Transverse colon (tissue), 4 donors: ENCODE measurements around the gene AKAP7. TPM values are rescaled to one million over a fixed set of nuclear protein-coding genes. Genes with fewer than 3 reads are reported as not detected.

Experiments used
- DNase-seq: peaks from one replicate; pipeline ENCODE4 v3.0.0-alpha.2; 2019
- H3K27ac ChIP-seq, 4 donors: fragments of 200-600 bp; sonication (generic); 2 replicates each; pipeline ENCODE4 v1.5.1; 2016 to 2018; ENCODE audit warnings: inconsistent platforms in 4 of 4
- H3K27me3 ChIP-seq: fragments of 200-600 bp; sonication (generic); 2 replicates; pipeline ENCODE4 v1.5.1; 2017; ENCODE audit warnings: inconsistent platforms
- H3K36me3 ChIP-seq, 4 donors: fragments of 200-600 bp; sonication (generic); 2 replicates each; pipeline ENCODE4 v1.5.1; 2017 to 2019; ENCODE audit warnings: inconsistent platforms in 4 of 4
- H3K4me1 ChIP-seq, 4 donors: fragments of 200-600 bp; sonication (generic); 2 replicates each; pipeline ENCODE4 v1.5.1; 2017 to 2020; ENCODE audit warnings: inconsistent platforms in 4 of 4
- H3K4me3 ChIP-seq, 4 donors: fragments of 200-600 bp; sonication (generic); 1 replicate in 1 of 4; 2 replicates in 3 of 4; pipeline versions ENCODE4 v1.5.1 to v1.6.1; 2017 to 2019; ENCODE audit warnings: inconsistent platforms in 4 of 4
- H3K9me3 ChIP-seq, 2 donors: fragments of 200-600 bp; sonication (generic); 2 replicates each; pipeline ENCODE4 v1.5.1; 2017 to 2019; ENCODE audit warnings: inconsistent platforms in 2 of 2
- CTCF ChIP-seq, 5 experiments: fragments of 200-600 bp in 3 of 5; fragments of 450-650 bp in 2 of 5; sonication (generic) in 3 of 5; IDR thresholded peaks; 1 replicate in 2 of 5; 2 replicates in 3 of 5; pipeline ENCODE4 v1.5.1; 2016 to 2017; ENCODE audit warnings: antibody characterized with exemption in 5 of 5, inconsistent platforms in 3 of 5, mild to moderate bottlenecking in 2 of 5, moderate library complexity in 1 of 5
- EP300 ChIP-seq: sonication (generic); formaldehyde crosslinking; IDR thresholded peaks from one replicate; pipeline ENCODE4 v1.6.1; 2017; ENCODE audit warnings: antibody characterized with exemption, low read depth
- POLR2A ChIP-seq: fragments of 450-650 bp; IDR thresholded peaks from one replicate; pipeline ENCODE4 v1.6.1; 2016; ENCODE audit warnings: antibody characterized with exemption, mild to moderate bottlenecking, moderate library complexity
- POLR2AphosphoS5 ChIP-seq, 3 donors: sonication (generic); formaldehyde crosslinking; IDR thresholded peaks; one replicate each; pipeline ENCODE4 v1.6.1; 2016; ENCODE audit warnings: antibody characterized with exemption in 3 of 3
- WGBS, 2 donors: methylation state at CpG; one replicate each; pipeline ENCODE4 v1.1.5; 2018; ENCODE audit warnings: low coverage in 1 of 2; 5-methylcytosine and 5-hydroxymethylcytosine counted together
- in situ Hi-C, 4 donors: fragments of 200-750 bp; cut with MboI; loops; one replicate each; pipeline versions ENCODE4 v1.15.0 to v1.15.1; 2017; ENCODE audit warnings: low sequenced_read_pairs in 3 of 4, low pct_ligation_motif_present in 1 of 4, low pct_unique_long_range_greater_than_20kb in 1 of 4
- intact Hi-C: fragments of 100-400 bp; cut with DNase I; formaldehyde crosslinking; loops from one replicate; pipeline ENCODE4 v1.15.1; 2023; ENCODE audit warnings: low total_unique reads
- total RNA-seq, 4 donors: library from RNA; depleted of rRNA; stranded (reverse); fragments of >200 nt; gene quantifications; one replicate each; pipeline ENCODE4 v1.1.0, GENCODE V29; 2016

AKAP7 gene
- total RNA-seq, 4 donors from 2014 or later: 4.9 to 19.1 (median 12.0) TPM

GRCh38 chr6:131231103-131231502 is 95.8 kb downstream of the AKAP7 start:
- intact Hi-C loops: no loop called here
- Histone ChIP-seq H3K4me3 (no peak overlapping the region), H3K9me3 (no peaks in the 10 kb centered on the region), H3K27me3 (no peaks in the 10 kb centered on the region), H3K27ac (no peak overlapping the region), H3K4me1 (no peaks in the 10 kb centered on the region), H3K36me3 (no peaks in the 10 kb centered on the region)
- in situ Hi-C loops: no loop called here
- 87% methylated on average over 2 of the region's 2 CpGs for WGBS, 2 donors
- TF ChIP-seq EP300 (no peak), POLR2AphosphoS5 (IDR thresholded peaks at IDR 0.05) (no peak), POLR2A (no peak), CTCF (IDR thresholded peaks at IDR 0.05) (no peak)
- DNase-seq: no peak

GRCh38 chr6:131231891-131232290 is 96.6 kb downstream of the AKAP7 start:
- Histone ChIP-seq H3K4me1 (no peaks in the 10 kb centered on the region), H3K36me3 (no peaks in the 10 kb centered on the region), H3K9me3 (no peaks in the 10 kb centered on the region), H3K27me3 (no peaks in the 10 kb centered on the region), H3K27ac (no peak overlapping the region), H3K4me3 (no peak overlapping the region)
- intact Hi-C loops (no loop called here), in situ Hi-C loops (no loop called here)
- 81 to 83% methylated on average over 5 of the region's 5 CpGs for WGBS, 2 donors
- TF ChIP-seq EP300 (no peak), CTCF (IDR thresholded peaks at IDR 0.05) (no peak), POLR2AphosphoS5 (IDR thresholded peaks at IDR 0.05) (no peak), POLR2A (no peak)
- no peak for DNase-seq

- DNase-seq: no peak
- no peak overlapping the region for H3K4me3 ChIP-seq
- H3K27me3 ChIP-seq: no peaks in the 10 kb centered on the region
- H3K4me1 ChIP-seq: no peaks in the 10 kb centered on the region
- WGBS, 2 donors: 89 to 93% methylated on average over 4 of the region's 4 CpGs
- in situ Hi-C loops: no loop called here
- no peaks in the 10 kb centered on the region for H3K9me3 ChIP-seq
- intact Hi-C loops: no loop called here
- H3K36me3 ChIP-seq: no peaks in the 10 kb centered on the region
- no peak for TF ChIP-seq POLR2AphosphoS5 (IDR thresholded peaks at IDR 0.05)
- H3K27ac ChIP-seq: no peak overlapping the region
Observed at GRCh38 chr6:131244942-131245341, 109.7 kb downstream of the AKAP7 start.

- Histone ChIP-seq H3K4me1 (peaks cover 8 to 24% (median 16%) of the 10 kb centered on the region in 4 donors), H3K27ac (peak overlapping the region; percentile 57 to 70 (median 70)), H3K36me3 (no peaks in the 10 kb centered on the region), H3K9me3 (no peaks in the 10 kb centered on the region), H3K4me3 (peak overlapping the region in 3 of 4 donors; percentile 35 to 50 (median 35)), H3K27me3 (no peaks in the 10 kb centered on the region)
- in situ Hi-C loops: no loop called here
- 10% methylated on average over 9 of the region's 9 CpGs; no CpG with 5 or more reads in 1 of the 2 donors for WGBS, 2 donors
- DNase-seq: peak; percentile 78
- intact Hi-C loops: no loop called here
- TF ChIP-seq POLR2A (peak; percentile 69), CTCF (IDR thresholded peaks at IDR 0.05) (peak in 1 of 5 experiments; percentile 21), POLR2AphosphoS5 (IDR thresholded peaks at IDR 0.05) (peak in 2 of 3 donors; percentile 73 to 77), EP300 (no peak)
Observed at GRCh38 chr6:131250122-131250521, 114.9 kb downstream of the AKAP7 start.

- intact Hi-C loops: no loop called here
- Histone ChIP-seq H3K9me3 (no peaks in the 10 kb centered on the region), H3K4me1 (peaks cover 8 to 29% (median 16%) of the 10 kb centered on the region in 4 donors), H3K4me3 (peak overlapping the region in 3 of 4 donors; percentile 35 to 50 (median 35)), H3K27me3 (no peaks in the 10 kb centered on the region), H3K36me3 (no peaks in the 10 kb centered on the region), H3K27ac (peak overlapping the region in 3 of 4 donors; percentile 69 to 70 (median 70))
- DNase-seq: no peak
- in situ Hi-C loops: no loop called here
- TF ChIP-seq CTCF (IDR thresholded peaks at IDR 0.05) (no peak), POLR2AphosphoS5 (IDR thresholded peaks at IDR 0.05) (no peak), POLR2A (no peak), EP300 (no peak)
- WGBS, 2 donors: 46 to 53% methylated on average over 2 to 3 of the region's 3 CpGs
Observed at GRCh38 chr6:131250936-131251335, 115.7 kb downstream of the AKAP7 start.
